ENCODE data around the gene PRM1.

The PRM1 gene

DNA sequence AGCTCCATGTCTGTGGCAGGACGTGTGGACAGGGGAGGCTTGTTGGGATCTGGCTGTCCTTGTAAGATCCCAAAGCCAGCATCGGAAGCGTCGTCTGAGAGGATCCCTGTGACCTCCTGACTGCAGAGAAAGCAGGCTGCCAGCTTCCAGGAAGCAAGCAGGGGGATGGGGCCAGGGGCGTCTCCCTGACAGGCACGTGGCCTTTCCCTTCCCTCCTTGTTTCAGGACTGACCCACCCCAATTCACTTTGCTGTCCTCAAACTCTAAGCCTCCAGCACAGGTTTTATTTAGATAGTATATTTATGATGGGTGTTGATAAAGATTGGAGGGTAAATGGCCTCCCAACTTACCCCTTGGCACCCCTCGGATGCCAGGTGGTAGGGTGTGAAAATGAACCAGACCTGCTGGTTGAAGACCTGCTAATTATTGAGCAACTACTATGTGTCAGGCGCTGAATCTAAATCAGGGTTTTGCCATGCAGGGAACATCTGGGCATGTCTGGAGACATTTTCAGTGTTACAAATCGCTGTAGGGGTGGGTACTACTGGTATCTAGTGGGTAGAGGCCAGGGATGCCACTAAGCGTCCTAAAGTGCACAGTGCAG is 49.7 kb downstream of the PRM1 start:
- DNase-seq (ENCODE audit: low read depth, low spot score) = no peak
- Histone ChIP-seq H3K27ac (ENCODE audit: low read length) (no peak overlapping the region), H3K9me3 (ENCODE audit: control insufficient read depth, insufficient read depth, low read length) (no peaks in the 10 kb centered on the region), H3K27me3 (ENCODE audit: control insufficient read depth, insufficient read depth, low read length) (no peaks in the 10 kb centered on the region; the same call in 1 of the 2 replicates), H3K4me3 (ENCODE audit: low read length) (no peak overlapping the region), H3K36me3 (ENCODE audit: control insufficient read depth, insufficient read depth, low read length) (no peaks in the 10 kb centered on the region), H3K4me1 (ENCODE audit: control insufficient read depth, insufficient read depth, low read length) (peaks cover 3% of the 10 kb centered on the region)
- no CpG with 5 or more reads among the region's 10 CpGs for WGBS (ENCODE audit: insufficient coverage, insufficient read length)
